Hepatocyte (in vitro differentiated cells): ENCODE data around the gene MBD6. TPM values are rescaled to one million over a fixed set of nuclear protein-coding genes. Genes with fewer than 3 reads are reported as not detected.

Experiments
- DNase-seq: peaks from one replicate; pipeline ENCODE4 v3.0.0-alpha.2; 2016; ENCODE audit warnings: low spot score
- H2AFZ ChIP-seq: fragments of 200-600 bp; sonication (generic); 2 replicates; pipeline ENCODE4 v1.6.0; 2016; ENCODE audit warnings: antibody characterized with exemption, mild to moderate bottlenecking
- H3K27ac ChIP-seq: fragments of 200-600 bp; sonication (generic); 2 replicates; pipeline ENCODE4 v1.5.1; 2016; ENCODE audit warnings: mild to moderate bottlenecking
- H3K27me3 ChIP-seq: fragments of 200-600 bp; sonication (generic); 2 replicates; pipeline ENCODE4 v1.6.1; 2016
- H3K36me3 ChIP-seq: fragments of 200-600 bp; sonication (generic); replicated peaks from 2 replicates; pipeline ENCODE4 v1.5.1; 2016; ENCODE audit warnings: low read depth; ENCODE audit not compliant: insufficient read depth
- H3K4me1 ChIP-seq: fragments of 200-600 bp; sonication (generic); 2 replicates; pipeline ENCODE4 v1.5.1; 2016; ENCODE audit warnings: mild to moderate bottlenecking, moderate library complexity; ENCODE audit not compliant: insufficient read depth
- H3K4me2 ChIP-seq: fragments of 200-600 bp; sonication (generic); 2 replicates; pipeline ENCODE4 v1.6.0; 2016
- H3K4me3 ChIP-seq: fragments of 200-600 bp; sonication (generic); 2 replicates; pipeline ENCODE4 v1.5.1; 2016; ENCODE audit warnings: mild to moderate bottlenecking
- H3K79me2 ChIP-seq: fragments of 200-600 bp; sonication (generic); 2 replicates; pipeline ENCODE4 v1.6.0; 2017; ENCODE audit warnings: mild to moderate bottlenecking
- H3K9me2 ChIP-seq: fragments of 200-600 bp; sonication (generic); replicated peaks from 2 replicates; pipeline ENCODE4 v1.6.0; 2017; ENCODE audit warnings: mild to moderate bottlenecking; ENCODE audit not compliant: insufficient read depth
- H3K9me3 ChIP-seq: fragments of 200-600 bp; sonication (generic); 2 replicates; pipeline ENCODE4 v1.5.1; 2016; ENCODE audit warnings: low read depth, mild to moderate bottlenecking
- H4K20me1 ChIP-seq: fragments of 200-600 bp; sonication (generic); 2 replicates; pipeline ENCODE4 v1.6.0; 2016; ENCODE audit warnings: mild to moderate bottlenecking; ENCODE audit not compliant: insufficient read depth, poor library complexity, severe bottlenecking
- EZH2 ChIP-seq: fragments of 200-600 bp; sonication (generic); IDR thresholded peaks from 2 replicates; pipeline ENCODE4 v1.6.1; 2016; ENCODE audit warnings: antibody characterized with exemption, mild to moderate bottlenecking, borderline replicate concordance
- EZH2phosphoT487 ChIP-seq: fragments of 200-600 bp; sonication (generic); IDR thresholded peaks from one replicate; pipeline ENCODE4 v1.6.1; 2018; ENCODE audit warnings: antibody characterized with exemption, mild to moderate bottlenecking, low read depth, moderate library complexity; ENCODE audit not compliant: unreplicated experiment, severe bottlenecking
- WGBS: methylation state at CpG from one replicate; pipeline ENCODE4 v1.1.6; 2016; ENCODE audit warnings: low lambda C conversion rate; ENCODE audit errors: missing lambda C conversion rate; 5-methylcytosine and 5-hydroxymethylcytosine counted together
- polyA plus RNA-seq: library from polyadenylated mRNA; unstranded; fragments of >200 nt; fragmentation: Nextera tagmentation; extraction: Ambion mirVana; gene quantifications from 2 replicates; pipeline ENCODE4 v1.2.1, GENCODE V29; 2016
- total RNA-seq: library from RNA; depleted of rRNA; stranded (reverse); fragments of >200 nt; gene quantifications from 2 replicates; pipeline ENCODE4 v1.2.3, GENCODE V29; 2014
- TF ChIP-seq, protein P1 (sequence below): fragments of 200-600 bp; sonication (generic); IDR thresholded peaks from 2 replicates; pipeline ENCODE4 v1.5.1; 2016; ENCODE audit warnings: antibody characterized with exemption, mild to moderate bottlenecking; ENCODE audit not compliant: poor library complexity

The MBD6 gene
- total and polyA plus RNA-seq, 2 experiments from 2014 or later: 7.0 to 35.2 TPM

DNA sequence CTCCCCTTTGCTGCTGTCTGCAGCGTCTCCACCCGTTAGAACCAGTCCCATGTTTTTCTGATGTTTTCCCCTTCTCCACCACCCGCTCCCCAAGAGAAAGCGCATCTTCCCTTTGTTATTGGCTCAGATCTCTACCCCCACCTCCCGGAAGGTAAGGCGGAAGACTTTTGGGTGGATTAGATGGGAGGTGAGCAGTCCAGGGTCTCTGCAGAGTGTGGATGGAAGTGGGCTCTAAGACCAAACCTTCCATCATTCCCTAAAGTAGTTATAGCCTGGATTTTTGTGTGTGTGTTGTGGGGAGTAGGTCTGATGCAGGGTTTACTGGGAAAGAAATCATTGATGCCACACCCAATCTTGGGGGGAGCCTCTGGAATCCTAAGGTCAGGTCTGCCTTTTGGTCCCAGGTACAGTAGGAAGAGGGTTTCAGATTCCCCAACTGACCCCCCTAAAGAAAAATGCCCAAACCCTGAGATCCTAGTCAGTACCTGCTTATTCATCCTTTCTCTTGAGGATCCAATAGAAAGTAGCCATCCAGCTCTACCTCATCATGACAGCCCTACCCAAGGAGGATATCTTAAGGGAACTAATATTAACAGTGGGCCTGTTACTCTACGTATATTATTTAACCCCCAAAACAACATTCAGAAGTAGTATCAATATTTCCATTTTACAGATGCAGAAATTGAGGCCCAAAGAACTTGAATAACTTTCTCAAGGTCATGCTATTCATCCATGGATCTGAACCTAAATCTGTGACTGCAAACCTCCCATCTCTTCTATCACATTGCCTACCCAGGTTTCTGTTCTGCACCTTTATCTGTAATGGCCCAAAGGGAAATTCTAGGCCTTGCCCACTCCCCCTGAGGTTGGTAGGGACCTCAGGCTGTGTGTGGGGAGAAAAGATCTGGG, 28.3 kb downstream of the MBD6 start:
- Histone ChIP-seq H3K4me3 (no peak overlapping the region), H3K4me1 (peaks cover 6% of the 10 kb centered on the region), H4K20me1 (no peaks in the 10 kb centered on the region), H3K36me3 (no peaks in the 10 kb centered on the region), H3K4me2 (peak overlapping the region; percentile 88), H3K27me3 (peaks cover 69% of the 10 kb centered on the region), H2AFZ (no peak overlapping the region), H3K9me3 (no peaks in the 10 kb centered on the region), H3K9me2 (no peaks in the 10 kb centered on the region), H3K79me2 (peaks cover 9% of the 10 kb centered on the region), H3K27ac (no peak overlapping the region)
- TF ChIP-seq, protein P1, sequence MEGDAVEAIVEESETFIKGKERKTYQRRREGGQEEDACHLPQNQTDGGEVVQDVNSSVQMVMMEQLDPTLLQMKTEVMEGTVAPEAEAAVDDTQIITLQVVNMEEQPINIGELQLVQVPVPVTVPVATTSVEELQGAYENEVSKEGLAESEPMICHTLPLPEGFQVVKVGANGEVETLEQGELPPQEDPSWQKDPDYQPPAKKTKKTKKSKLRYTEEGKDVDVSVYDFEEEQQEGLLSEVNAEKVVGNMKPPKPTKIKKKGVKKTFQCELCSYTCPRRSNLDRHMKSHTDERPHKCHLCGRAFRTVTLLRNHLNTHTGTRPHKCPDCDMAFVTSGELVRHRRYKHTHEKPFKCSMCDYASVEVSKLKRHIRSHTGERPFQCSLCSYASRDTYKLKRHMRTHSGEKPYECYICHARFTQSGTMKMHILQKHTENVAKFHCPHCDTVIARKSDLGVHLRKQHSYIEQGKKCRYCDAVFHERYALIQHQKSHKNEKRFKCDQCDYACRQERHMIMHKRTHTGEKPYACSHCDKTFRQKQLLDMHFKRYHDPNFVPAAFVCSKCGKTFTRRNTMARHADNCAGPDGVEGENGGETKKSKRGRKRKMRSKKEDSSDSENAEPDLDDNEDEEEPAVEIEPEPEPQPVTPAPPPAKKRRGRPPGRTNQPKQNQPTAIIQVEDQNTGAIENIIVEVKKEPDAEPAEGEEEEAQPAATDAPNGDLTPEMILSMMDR: no peak
- no peak for TF ChIP-seq EZH2
- no peak for TF ChIP-seq EZH2phosphoT487
- DNase-seq: no peak
- WGBS: 45% methylated on average over 7 of the region's 7 CpGs

DNA sequence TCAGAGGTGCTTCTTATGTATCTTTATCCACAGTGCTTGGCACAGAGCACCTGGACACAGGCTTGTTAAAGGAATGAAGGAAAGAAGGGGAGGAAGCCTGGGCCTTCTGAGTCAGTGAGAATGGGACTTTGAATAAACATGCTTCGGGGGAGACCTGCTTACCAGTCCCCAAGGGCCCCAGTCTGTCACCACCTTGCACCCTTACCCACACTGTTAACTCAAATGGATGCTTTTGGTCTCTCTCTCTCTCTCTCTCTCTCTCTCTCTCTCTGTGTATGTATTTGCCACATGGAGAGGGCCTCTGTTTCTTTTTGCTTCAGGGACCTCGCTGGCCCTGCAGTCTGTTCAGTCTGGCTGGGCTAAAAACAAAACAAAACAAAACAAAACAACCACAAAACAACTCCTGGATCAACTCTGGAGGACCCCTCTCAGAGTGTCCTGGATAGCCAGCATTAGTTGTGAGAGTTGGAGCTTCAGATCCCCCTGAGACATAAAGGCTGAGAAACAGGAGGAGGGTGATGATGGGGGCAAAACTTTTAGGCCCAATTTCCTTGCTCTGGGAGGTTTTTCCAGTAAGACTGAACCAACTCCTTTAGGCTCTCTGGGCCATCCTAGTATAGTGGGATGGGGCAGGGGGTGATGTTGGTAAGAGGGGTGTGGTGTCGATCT, 29.1 kb downstream of the MBD6 start:
- no peaks in the 10 kb centered on the region for H3K36me3 ChIP-seq
- peaks cover 69% of the 10 kb centered on the region for H3K27me3 ChIP-seq
- no peaks in the 10 kb centered on the region for H3K9me2 ChIP-seq
- WGBS: 75% methylated on average over 3 of the region's 3 CpGs
- peaks cover 4% of the 10 kb centered on the region for H3K4me1 ChIP-seq
- no peak overlapping the region for H3K27ac ChIP-seq
- DNase-seq: no peak
- no peak overlapping the region for H3K4me2 ChIP-seq
- no peak for TF ChIP-seq EZH2
- no peak for TF ChIP-seq EZH2phosphoT487
- TF ChIP-seq, protein P1: no peak
- no peak overlapping the region for H2AFZ ChIP-seq
- no peaks in the 10 kb centered on the region for H4K20me1 ChIP-seq
- no peak overlapping the region for H3K4me3 ChIP-seq
- no peaks in the 10 kb centered on the region for H3K9me3 ChIP-seq
- H3K79me2 ChIP-seq: peaks cover under 1% of the 10 kb centered on the region

GRCh38 chr12:57552306-57552651, 29.7 kb downstream of the MBD6 start:
- Histone ChIP-seq H3K9me3 (no peaks in the 10 kb centered on the region), H3K4me3 (no peak overlapping the region), H3K27ac (no peak overlapping the region), H3K27me3 (peaks cover 69% of the 10 kb centered on the region), H3K4me2 (no peak overlapping the region), H3K9me2 (no peaks in the 10 kb centered on the region), H3K4me1 (peaks cover 4% of the 10 kb centered on the region), H2AFZ (no peak overlapping the region), H3K36me3 (no peaks in the 10 kb centered on the region), H4K20me1 (no peaks in the 10 kb centered on the region), H3K79me2 (no peaks in the 10 kb centered on the region)
- DNase-seq: no peak
- 66% methylated on average over 2 of the region's 2 CpGs for WGBS
- TF ChIP-seq EZH2phosphoT487: no peak
- TF ChIP-seq, protein P1: no peak
